Measurements from ENCODE around the gene EPHA3.

EPHA3 gene

DNA sequence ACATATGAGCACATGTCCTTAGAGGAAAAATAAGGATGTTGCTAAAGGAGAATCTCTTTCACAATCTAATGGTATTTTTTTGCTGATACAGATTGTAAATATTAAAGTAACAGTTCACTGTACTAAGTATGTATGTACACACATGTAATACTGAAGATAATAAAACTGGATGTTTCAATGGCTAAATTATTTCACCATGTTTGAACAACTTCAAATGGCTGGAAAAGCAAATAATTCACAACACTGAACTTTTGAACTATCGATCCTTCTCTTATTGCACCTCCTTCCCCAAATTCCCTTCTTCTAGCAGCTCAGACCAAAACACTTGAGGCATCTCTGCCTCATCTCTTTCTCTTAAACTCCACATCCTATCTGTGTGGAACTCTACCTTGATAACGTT is 149.5 kb downstream of the EPHA3 start:
- H3K4me3 ChIP-seq (replicated peaks; ENCODE audit: insufficient read depth, low read length): no peak overlapping the region
- H3K27me3 ChIP-seq (ENCODE audit: insufficient read depth, poor library complexity, severe bottlenecking): no peaks in the 10 kb centered on the region
- DNase-seq (ENCODE audit: low read depth in 1 of 2, low spot score in 1 of 2): no peak
- TF ChIP-seq, protein P1, sequence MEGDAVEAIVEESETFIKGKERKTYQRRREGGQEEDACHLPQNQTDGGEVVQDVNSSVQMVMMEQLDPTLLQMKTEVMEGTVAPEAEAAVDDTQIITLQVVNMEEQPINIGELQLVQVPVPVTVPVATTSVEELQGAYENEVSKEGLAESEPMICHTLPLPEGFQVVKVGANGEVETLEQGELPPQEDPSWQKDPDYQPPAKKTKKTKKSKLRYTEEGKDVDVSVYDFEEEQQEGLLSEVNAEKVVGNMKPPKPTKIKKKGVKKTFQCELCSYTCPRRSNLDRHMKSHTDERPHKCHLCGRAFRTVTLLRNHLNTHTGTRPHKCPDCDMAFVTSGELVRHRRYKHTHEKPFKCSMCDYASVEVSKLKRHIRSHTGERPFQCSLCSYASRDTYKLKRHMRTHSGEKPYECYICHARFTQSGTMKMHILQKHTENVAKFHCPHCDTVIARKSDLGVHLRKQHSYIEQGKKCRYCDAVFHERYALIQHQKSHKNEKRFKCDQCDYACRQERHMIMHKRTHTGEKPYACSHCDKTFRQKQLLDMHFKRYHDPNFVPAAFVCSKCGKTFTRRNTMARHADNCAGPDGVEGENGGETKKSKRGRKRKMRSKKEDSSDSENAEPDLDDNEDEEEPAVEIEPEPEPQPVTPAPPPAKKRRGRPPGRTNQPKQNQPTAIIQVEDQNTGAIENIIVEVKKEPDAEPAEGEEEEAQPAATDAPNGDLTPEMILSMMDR (IDR thresholded peaks at IDR 0.05; ENCODE audit: insufficient read depth, low read length): no peak
- TF ChIP-seq, protein P2, sequence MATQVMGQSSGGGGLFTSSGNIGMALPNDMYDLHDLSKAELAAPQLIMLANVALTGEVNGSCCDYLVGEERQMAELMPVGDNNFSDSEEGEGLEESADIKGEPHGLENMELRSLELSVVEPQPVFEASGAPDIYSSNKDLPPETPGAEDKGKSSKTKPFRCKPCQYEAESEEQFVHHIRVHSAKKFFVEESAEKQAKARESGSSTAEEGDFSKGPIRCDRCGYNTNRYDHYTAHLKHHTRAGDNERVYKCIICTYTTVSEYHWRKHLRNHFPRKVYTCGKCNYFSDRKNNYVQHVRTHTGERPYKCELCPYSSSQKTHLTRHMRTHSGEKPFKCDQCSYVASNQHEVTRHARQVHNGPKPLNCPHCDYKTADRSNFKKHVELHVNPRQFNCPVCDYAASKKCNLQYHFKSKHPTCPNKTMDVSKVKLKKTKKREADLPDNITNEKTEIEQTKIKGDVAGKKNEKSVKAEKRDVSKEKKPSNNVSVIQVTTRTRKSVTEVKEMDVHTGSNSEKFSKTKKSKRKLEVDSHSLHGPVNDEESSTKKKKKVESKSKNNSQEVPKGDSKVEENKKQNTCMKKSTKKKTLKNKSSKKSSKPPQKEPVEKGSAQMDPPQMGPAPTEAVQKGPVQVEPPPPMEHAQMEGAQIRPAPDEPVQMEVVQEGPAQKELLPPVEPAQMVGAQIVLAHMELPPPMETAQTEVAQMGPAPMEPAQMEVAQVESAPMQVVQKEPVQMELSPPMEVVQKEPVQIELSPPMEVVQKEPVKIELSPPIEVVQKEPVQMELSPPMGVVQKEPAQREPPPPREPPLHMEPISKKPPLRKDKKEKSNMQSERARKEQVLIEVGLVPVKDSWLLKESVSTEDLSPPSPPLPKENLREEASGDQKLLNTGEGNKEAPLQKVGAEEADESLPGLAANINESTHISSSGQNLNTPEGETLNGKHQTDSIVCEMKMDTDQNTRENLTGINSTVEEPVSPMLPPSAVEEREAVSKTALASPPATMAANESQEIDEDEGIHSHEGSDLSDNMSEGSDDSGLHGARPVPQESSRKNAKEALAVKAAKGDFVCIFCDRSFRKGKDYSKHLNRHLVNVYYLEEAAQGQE (IDR thresholded peaks at IDR 0.05; ENCODE audit: insufficient replicate concordance, low read depth): no peak
- TF ChIP-seq SPI1 (IDR thresholded peaks at IDR 0.05; ENCODE audit: borderline replicate concordance, low read depth) (no peak), GABPA (IDR thresholded peaks at IDR 0.05; ENCODE audit: low read depth) (no peak), POLR2AphosphoS5 (IDR thresholded peaks at IDR 0.05; ENCODE audit: low read depth) (no peak)
- no peak overlapping the region for H3K27ac ChIP-seq (replicated peaks)

DNA sequence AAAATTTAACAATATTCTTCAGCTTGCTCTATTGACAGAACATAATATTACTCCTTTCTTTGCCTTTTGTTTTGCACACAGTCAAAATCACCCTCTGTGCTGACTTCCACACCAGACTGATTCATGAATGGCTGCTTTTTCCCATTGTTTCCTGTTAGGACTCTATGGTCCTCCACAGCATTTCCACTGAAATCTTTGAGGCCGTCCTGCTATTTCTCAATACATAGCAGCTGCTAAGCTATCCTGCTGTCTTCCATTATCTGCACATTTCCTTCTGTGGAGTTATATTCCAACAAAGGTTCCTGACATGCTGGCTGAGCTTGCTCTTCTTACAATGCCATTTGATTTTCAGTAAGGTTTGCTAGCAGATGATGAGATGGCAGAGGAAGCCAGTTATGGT is 153.3 kb downstream of the EPHA3 start:
- no peak overlapping the region for H3K4me3 ChIP-seq (replicated peaks; ENCODE audit: insufficient read depth, low read length)
- DNase-seq (ENCODE audit: low read depth in 1 of 2, low spot score in 1 of 2): no peak
- H3K27me3 ChIP-seq (ENCODE audit: insufficient read depth, poor library complexity, severe bottlenecking): no peaks in the 10 kb centered on the region
- TF ChIP-seq GABPA (IDR thresholded peaks at IDR 0.05; ENCODE audit: low read depth) (no peak), POLR2AphosphoS5 (IDR thresholded peaks at IDR 0.05; ENCODE audit: low read depth) (no peak)
- TF ChIP-seq, protein P1 (IDR thresholded peaks at IDR 0.05; ENCODE audit: insufficient read depth, low read length): no peak
- no peak overlapping the region for H3K27ac ChIP-seq (replicated peaks)

DNA sequence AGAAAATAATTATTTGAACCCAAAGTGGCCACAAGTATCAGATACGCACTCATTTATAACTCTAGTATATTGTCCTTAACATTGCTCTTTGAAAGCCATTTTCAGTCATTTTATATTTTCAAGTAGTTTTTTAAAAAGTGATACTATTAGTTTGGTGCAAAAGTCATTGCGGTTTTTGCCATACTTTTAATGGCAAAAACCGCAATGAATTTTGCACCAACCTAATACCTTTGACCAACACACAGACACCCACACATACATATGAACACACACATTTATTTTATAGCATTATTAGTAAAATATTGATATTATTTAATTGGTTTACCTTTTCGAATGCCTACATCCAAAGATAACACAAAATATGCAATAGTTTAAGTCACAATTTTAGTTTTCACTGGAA is 154.3 kb downstream of the EPHA3 start:
- TF ChIP-seq GABPA (IDR thresholded peaks at IDR 0.05; ENCODE audit: low read depth): no peak
- TF ChIP-seq, protein P1 (IDR thresholded peaks at IDR 0.05; ENCODE audit: insufficient read depth, low read length): no peak
- TF ChIP-seq, protein P2 (IDR thresholded peaks at IDR 0.05; ENCODE audit: insufficient replicate concordance, low read depth): no peak
- TF ChIP-seq SPI1 (IDR thresholded peaks at IDR 0.05; ENCODE audit: borderline replicate concordance, low read depth): no peak
- no peak for TF ChIP-seq POLR2AphosphoS5 (IDR thresholded peaks at IDR 0.05; ENCODE audit: low read depth)
- Histone ChIP-seq H3K27ac (replicated peaks) (no peak overlapping the region), H3K4me3 (replicated peaks; ENCODE audit: insufficient read depth, low read length) (no peak overlapping the region), H3K27me3 (ENCODE audit: insufficient read depth, poor library complexity, severe bottlenecking) (no peaks in the 10 kb centered on the region)
- DNase-seq (ENCODE audit: low read depth in 1 of 2, low spot score in 1 of 2): no peak

DNA sequence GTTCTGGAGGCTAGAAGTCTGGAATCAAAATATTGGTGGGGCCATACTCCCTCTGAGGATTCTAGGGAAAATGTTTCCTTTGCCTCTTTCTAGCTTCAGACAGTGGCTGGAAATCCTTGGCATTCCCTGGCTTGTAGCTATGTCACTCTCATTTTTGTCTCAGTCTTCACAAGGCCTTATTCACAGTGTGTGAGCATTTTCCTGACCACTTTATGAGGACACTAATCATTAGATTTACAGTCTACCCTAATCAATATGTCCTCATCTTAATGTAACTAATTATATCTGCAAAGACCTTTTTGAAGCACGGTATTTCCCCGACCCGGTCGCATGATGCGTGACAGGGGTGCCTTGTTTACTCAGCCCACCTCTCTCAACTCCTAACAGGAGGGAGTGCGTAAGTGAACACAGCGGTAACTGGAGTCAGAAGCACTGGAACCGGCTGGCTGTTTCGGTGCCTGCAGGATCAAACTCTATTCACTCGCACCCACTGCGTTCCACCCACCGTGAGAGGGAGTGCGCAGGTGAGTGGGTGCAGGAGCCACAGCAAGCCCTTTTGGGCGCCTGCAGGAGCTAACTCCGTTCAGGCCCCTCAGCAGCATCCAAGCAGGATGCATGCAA is 155.0 kb downstream of the EPHA3 start:
- H3K27ac ChIP-seq (replicated peaks): no peak overlapping the region
- TF ChIP-seq GABPA (IDR thresholded peaks at IDR 0.05; ENCODE audit: low read depth) (no peak), SPI1 (IDR thresholded peaks at IDR 0.05; ENCODE audit: borderline replicate concordance, low read depth) (no peak), POLR2AphosphoS5 (IDR thresholded peaks at IDR 0.05; ENCODE audit: low read depth) (no peak)
- TF ChIP-seq, protein P2 (IDR thresholded peaks at IDR 0.05; ENCODE audit: insufficient replicate concordance, low read depth): no peak
- TF ChIP-seq, protein P1 (IDR thresholded peaks at IDR 0.05; ENCODE audit: insufficient read depth, low read length): no peak
- no peak overlapping the region for H3K4me3 ChIP-seq (replicated peaks; ENCODE audit: insufficient read depth, low read length)
- DNase-seq (ENCODE audit: low read depth in 1 of 2, low spot score in 1 of 2): no peak
- H3K27me3 ChIP-seq (ENCODE audit: insufficient read depth, poor library complexity, severe bottlenecking): no peaks in the 10 kb centered on the region

All from HL-60 (cell line).